ENCODE measurements around the gene NQO2.
"Not testable (repeated sequence)": the region's sequence is repeated elsewhere in the genome, so short reads cannot be mapped to it uniquely, and the experiment has no call there.

The NQO2 gene

DNA sequence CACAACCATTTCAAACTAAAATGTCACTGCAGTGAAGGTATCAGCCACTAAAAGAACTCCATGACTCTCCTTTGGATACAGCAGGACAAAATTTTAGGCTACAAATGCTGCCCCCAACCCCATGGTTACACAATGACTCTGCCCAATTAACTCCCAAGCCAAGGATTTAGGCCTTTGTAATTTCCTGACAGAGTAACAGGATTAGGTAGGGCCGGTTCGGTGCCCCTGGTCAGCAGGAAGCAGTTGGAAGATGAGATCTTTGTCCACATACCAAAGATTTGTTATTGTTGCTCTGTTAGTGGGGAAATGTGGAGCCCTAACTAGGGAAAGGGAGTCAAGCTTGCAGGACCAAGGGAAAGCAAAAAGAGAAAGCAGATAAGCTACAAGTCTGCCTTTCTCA lies 41.9 kb downstream of the NQO2 start:
- no peak for FAIRE-seq

- no peak for FAIRE-seq
Measured at GRCh38 chr6:3045369-3045768, 45.7 kb downstream of the NQO2 start.

DNA sequence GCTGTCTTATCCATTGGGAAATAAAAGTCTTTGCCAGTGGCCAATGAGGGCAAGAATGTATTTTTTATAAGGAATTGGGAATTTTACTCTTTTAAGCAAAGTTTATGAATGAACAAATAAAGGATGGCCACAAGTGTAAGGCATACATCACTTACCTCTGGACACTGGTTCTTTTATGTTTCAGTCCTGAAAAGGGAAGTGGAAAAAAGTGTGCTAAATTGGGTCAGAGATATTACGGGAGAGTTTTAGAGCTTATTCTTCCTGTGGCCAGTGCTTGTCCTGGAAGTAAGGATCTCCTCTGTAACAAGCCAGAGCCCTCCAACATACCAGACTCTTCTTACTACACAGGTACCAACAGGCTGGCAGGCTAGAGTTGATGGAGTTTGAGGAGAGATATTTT lies 46.1 kb downstream of the NQO2 start:
- FAIRE-seq = no peak

DNA sequence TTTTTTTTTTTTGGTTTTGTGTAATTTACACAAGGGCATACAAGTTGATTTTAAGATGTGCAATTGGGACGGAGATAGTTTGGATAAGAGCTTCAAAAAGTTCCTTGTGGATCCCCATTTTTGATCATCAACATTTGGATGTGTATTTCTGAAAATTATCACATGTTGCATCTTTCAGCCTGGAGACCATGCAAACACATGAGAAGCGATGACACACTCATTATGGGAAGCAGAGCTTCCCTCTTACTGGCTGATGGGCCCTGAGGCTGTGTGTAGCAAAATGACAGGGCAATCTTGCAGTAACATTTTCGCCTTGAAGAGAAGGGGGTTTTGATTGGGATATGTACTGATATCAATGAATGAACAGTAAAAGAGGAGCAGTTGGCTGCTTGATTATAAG lies 46.6 kb downstream of the NQO2 start:
- no peak for FAIRE-seq

DNA sequence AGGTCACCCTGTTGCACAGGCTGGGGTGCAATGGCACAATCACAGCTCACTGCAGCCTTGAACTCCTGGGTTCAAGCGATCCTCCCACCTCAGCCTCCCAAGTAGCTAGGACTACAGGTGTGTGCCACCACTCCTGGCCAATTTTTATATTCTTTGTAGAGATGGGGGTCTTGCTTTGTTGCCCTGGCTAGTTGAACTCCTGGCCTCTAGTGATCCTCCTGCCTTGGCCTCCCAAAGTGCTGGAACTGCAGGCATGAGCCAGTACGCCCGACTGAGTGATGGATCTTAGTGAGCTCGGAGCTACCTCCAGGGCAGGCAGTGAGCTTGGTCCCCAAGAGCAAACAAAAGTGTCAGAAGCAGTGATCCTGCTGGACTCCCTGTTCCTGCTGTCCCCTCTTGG lies 48.3 kb downstream of the NQO2 start:
- not testable (repeated sequence) for FAIRE-seq

GRCh38 chr6:3052481-3053230 lies 53.0 kb downstream of the NQO2 start:
- no peak for FAIRE-seq

DNA sequence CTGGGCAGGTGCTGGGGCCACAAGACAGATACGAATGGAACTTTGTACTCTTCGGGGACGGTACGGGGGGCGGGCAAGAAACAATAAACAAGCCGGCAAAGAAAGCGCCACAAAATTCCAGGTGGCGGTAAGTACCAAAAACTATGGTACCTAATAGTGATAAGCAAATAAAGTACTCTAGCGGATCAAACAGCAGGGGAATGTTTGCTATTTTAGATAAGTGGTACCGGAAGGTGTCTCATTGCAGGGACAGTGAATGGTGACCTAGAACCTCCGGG lies 53.5 kb downstream of the NQO2 start:
- FAIRE-seq = no peak

GRCh38 chr6:3054229-3055157 lies 54.8 kb downstream of the NQO2 start:
- FAIRE-seq = not testable (repeated sequence)

GRCh38 chr6:3055158-3055499 lies 55.4 kb downstream of the NQO2 start:
- FAIRE-seq = not testable (repeated sequence)

- no peak for FAIRE-seq
Measured at GRCh38 chr6:3057063-3057770, 57.5 kb downstream of the NQO2 start.

DNA sequence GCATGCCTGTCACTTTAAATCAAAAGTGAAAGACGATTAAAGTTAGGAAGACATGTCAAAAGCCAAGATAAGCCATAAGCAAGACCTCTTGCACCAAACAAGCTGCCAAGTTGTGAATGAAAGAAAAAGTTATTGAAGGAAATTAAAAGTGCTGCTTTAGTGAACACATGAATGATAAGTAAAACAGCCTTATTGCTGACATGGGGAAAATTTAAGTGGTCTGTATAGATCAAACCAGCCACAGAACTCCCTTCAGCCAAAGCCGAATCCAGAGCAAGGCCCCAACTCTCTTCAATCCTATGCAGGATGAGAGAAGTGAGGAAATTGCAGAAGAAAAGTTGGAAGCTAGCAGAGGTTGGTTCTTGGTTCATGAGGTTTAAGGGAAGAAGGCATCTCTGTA lies 59.3 kb downstream of the NQO2 start:
- no peak for FAIRE-seq

DNA sequence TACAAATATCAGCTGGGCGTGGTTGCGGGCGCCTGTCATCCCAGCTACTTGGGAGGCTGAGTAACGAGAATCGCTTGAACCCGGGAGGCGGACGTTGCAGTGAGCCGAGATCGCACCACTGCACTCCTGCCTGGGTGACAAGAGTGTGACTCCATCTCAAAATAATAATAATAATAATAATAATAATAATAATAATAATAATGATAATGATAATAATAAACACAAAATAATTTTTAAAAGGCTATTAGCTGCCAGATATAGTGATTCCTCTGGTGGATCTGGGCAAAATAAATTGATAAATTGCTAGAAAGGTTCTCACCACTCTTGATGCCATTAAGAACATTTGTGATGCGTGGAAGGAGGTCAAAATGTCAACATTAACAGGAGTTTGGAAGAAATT lies 60.4 kb downstream of the NQO2 start:
- FAIRE-seq = not testable (repeated sequence)

- no peak for FAIRE-seq
Measured at GRCh38 chr6:3061501-3061941, 61.8 kb downstream of the NQO2 start.

GRCh38 chr6:3063340-3063732 lies 63.6 kb downstream of the NQO2 start:
- not testable (repeated sequence) for FAIRE-seq

- no peak for FAIRE-seq
Measured at GRCh38 chr6:3063733-3064700, 64.3 kb downstream of the NQO2 start.

- no peak for FAIRE-seq
Measured at GRCh38 chr6:3068329-3069214, 68.9 kb downstream of the NQO2 start, which contains the start of gene RIPK1. TSS of gene RIPK1 (plus strand) at chr6:3068494. CDS start at chr6:3076824, 8,330 bp downstream.

Measured in G401.6 (cell line).